Lung microvascular endothelial cell (primary cell): Measurements from ENCODE around the gene TJP2. TPM values are rescaled to one million over a fixed set of nuclear protein-coding genes. Genes with fewer than 3 reads are reported as not detected.

Source experiments
- DNase-seq, 2 donors: peaks; one replicate each; pipeline versions ENCODE4 v3.0.0 to v3.0.0-alpha.2; 2010; ENCODE audit warnings: low read depth in 2 of 2
- total RNA-seq: library from RNA; depleted of rRNA; stranded (reverse); fragments of >200 nt; gene quantifications from 2 replicates; pipeline ENCODE4 v1.2.1, GENCODE V29; 2014

TJP2 gene
- total RNA-seq, 1 donor from 2014 or later: 48.4 TPM

- DNase-seq: no peak
These were observed 15.6 kb upstream of the TJP2 start for GRCh38 chr9:69158471-69158870.

GRCh38 chr9:69164573-69164972 is 9.5 kb upstream of the TJP2 start:
- peak in 1 of 2 donors; percentile 20 for DNase-seq

GRCh38 chr9:69165581-69165980 is 8.5 kb upstream of the TJP2 start:
- DNase-seq: no peak

GRCh38 chr9:69168709-69169217 is 5.3 kb upstream of the TJP2 start:
- no peak for DNase-seq

GRCh38 chr9:69170231-69170630 is 3.8 kb upstream of the TJP2 start:
- DNase-seq: no peak

- peak in 1 of 2 donors; percentile 93 for DNase-seq
These were observed 3.0 kb upstream of the TJP2 start for GRCh38 chr9:69171049-69171448.

GRCh38 chr9:69171517-69171916 is 2.6 kb upstream of the TJP2 start:
- no peak for DNase-seq

- DNase-seq: peak in 1 of 2 donors; percentile 58
These were observed 1.2 kb upstream of the TJP2 start for GRCh38 chr9:69172895-69173294.

- DNase-seq: peak; percentile 84 to 88
These were observed 583 bp upstream of the TJP2 start for GRCh38 chr9:69173497-69173890.

GRCh38 chr9:69174616-69175463 is 763 bp downstream of the TJP2 start:
- peak; percentile 26 to 96 for DNase-seq

- no peak for DNase-seq
These were observed 1.4 kb downstream of the TJP2 start for GRCh38 chr9:69175486-69175885.

- no peak for DNase-seq
These were observed 2.5 kb downstream of the TJP2 start for GRCh38 chr9:69176471-69177171.

GRCh38 chr9:69178583-69179011 is 4.5 kb downstream of the TJP2 start:
- peak in 1 of 2 donors; percentile 20 for DNase-seq

- no peak for DNase-seq
These were observed 5.0 kb downstream of the TJP2 start for GRCh38 chr9:69179037-69179436.

- DNase-seq: no peak
These were observed 6.1 kb downstream of the TJP2 start for GRCh38 chr9:69180200-69180599.

GRCh38 chr9:69180670-69181069 is 6.6 kb downstream of the TJP2 start:
- peak; percentile 88 to 99 for DNase-seq

- DNase-seq: peak in 1 of 2 donors; percentile 52
These were observed 7.9 kb downstream of the TJP2 start for GRCh38 chr9:69181908-69182353.

- DNase-seq: no peak
These were observed 10.2 kb downstream of the TJP2 start for GRCh38 chr9:69184266-69184665.

- DNase-seq: peak; percentile 48 to 49
These were observed 12.9 kb downstream of the TJP2 start for GRCh38 chr9:69186841-69187611.

- DNase-seq: no peak
These were observed 14.9 kb downstream of the TJP2 start for GRCh38 chr9:69188975-69189374.

- no peak for DNase-seq
These were observed 16.2 kb downstream of the TJP2 start for GRCh38 chr9:69190086-69190862.
